GM21737 (cell line): ENCODE measurements around the gene SLC35F1.
A peak's percentile ranks its signal among the peaks of the same experiment; 100 is the strongest.

Experiments used
- ATAC-seq: cut with Tn5 transposase; IDR thresholded peaks from one replicate; pipeline ENCODE4 v1.9.1; 2021; ENCODE audit warnings: mild to moderate bottlenecking, moderate library complexity; ENCODE audit not compliant: unreplicated experiment

The SLC35F1 gene

DNA sequence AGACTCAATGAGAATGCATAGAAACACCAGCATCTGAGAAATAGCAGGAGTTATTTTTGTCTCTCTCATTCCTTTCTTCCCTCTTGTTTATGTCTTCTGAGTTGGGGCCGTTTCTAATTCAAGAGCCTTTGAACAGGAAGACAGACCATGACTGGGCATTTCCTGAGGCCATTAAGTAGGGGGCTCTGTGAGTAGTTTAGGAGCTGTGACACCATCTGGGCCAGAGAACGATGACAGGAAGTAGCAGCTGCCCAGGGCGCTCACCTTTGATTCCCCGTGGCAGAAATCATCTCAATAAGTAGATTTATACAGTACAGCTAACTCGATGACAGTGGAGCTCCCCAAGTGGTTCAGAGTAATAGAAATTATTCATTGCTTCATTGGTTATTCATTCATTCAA, 342.6 kb downstream of the SLC35F1 start:
- ATAC-seq = no peak

DNA sequence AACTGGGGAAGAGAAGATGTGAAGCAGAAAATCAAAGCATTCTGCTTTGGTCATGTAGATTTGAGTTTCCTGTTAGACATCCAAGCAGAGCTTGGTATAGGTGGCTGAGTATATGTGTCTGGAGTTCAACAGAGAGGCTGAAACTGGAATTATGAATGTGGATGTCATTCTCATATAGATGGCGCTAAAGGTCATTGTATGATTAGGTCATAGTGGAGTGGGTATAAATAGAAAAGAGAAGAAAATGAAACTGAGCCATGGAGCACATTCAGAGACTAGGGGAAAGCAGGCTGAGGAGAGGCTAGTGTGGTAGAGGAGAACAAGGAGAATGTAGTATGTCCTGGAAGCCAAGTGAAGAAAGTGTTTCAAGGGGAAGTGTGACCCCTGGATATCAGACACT, 345.4 kb downstream of the SLC35F1 start:
- no peak for ATAC-seq

DNA sequence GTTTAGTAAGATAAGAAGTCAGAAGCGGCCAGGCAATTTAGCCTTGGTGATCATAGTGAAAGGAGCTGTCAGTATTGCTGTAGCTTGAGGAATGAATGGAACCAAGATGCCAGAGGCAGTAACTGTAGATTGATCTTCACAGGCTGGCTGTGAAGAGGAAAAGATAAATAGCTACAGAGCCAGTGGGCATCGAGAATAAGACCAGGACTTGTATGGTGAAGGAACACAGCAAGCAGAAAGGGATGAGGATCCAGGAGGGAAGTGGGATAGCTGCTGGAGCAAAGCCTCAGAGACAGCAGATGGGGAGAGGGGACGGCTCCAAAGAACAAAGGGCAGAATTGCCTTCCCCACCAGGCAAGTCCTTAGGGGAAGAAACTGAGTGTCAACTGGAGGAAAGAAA, 346.7 kb downstream of the SLC35F1 start:
- ATAC-seq = no peak

DNA sequence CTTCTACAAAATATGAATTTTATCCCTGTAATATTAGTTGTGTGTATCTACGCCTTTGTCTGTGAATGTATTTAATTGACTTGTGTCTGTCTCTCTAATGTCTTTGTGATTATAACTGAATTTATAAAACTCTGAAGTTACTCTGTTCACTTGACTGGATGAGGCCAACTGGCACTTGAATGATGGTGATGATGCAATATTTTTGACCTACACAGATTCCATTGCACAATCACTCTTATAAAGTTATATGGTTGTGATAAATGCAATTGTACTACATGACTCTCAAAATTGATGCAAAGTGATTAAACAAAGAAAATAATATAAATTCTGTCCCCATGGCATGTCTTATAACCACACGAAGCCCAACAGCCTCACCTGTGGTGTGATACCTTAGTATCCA, 353.8 kb downstream of the SLC35F1 start:
- ATAC-seq = no peak

DNA sequence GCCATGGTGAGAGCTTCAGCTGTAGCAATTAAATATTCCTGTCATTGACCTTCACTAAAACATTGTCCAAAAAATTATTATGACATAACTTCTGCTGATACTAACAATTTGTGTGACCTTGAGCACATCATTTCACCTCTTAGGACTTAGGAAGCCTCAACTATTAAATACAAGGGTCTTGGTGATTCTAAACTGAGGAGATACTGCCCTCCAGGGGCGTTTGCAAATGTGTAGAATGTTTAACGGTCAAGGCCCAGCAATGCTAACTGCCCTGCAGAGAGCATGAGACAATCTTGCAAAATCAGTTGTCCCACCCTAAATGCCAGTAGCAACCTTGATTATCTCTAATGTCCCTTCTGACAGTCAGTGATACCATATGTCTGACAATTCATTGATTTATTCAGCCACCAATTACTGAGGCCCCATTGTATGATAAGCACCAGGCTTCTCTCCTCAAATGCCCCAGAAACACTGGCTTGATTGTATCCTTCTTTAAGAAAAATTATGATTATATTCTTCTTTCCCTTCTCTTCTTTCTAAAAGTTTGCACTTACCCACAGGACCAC, 356.9 kb downstream of the SLC35F1 start:
- no peak for ATAC-seq

DNA sequence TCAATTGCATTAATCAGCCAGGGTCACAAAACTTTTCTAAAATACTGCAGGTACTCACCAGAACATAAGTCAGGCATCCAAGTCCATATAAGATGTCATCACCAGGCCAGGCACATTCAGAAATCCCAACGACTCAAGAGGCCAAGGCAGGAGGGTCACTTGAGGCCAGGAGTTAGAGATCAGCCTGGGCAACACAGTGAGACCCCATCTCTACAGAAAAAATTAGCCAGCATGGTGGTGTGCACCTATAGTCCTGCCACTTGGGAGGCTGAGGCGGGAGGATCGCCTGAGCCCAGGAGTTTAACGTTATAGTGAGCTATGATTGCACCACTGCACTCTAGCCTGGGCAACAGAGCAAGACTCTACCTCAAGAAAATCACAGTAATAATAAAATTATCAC, 362.6 kb downstream of the SLC35F1 start:
- ATAC-seq = no peak

DNA sequence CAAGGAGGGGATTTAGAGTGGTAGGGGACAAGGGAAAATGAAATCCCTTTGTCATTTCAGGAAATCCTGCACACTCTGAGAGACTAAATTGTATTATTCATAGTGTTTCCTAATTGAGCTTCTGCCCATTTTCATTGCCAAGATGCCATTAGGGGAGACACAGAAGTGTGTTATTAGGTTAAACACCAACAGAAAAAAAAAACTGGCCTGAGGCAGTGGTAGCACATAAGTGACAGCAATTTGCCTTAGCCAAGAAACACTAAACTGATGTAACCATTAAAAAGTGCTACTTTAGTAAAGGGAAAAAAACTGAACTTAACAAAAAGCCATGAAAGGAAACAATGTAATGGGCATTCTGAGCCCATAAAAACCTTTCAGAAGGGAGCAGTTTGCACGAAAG, 370.6 kb downstream of the SLC35F1 start:
- ATAC-seq = no peak

DNA sequence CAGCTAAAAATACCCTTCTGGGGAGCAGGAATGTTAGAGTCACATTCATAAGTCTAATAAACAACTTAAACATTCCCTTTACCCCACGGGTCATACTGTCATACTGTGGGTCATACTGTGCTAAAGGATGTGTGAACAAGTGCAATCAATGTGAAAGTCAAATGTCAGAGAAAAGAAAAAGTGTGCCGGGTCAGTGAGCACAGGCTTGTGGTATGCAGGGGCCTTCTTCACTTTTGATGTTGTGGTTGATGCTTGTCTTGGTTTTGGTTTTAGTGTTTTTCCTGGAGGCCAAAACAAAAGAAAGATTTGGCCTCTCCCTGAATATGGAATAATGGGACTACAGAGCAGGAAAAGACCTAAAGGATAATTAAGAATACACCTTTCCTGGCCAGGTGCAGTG, 373.1 kb downstream of the SLC35F1 start:
- peak; percentile 98 for ATAC-seq

DNA sequence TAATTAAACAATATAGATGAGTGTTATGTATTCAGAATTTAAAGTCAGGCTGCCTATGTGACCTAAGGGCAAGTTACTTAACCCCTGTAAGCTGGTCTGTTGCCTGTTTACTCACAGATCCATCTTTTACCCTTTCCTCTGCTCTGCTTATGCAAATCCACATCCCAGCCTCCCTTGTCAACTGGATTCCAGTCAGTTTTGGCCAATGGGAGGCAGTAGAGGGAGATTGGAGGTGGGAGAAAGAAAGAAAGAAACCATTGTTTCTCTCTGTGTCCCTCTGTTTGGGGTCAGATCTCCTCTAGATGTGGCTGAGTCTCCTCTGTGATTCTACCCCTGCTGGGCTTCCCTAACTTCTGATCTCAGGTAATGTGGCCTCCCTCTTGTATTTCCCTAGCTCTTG, 374.2 kb downstream of the SLC35F1 start:
- no peak for ATAC-seq

DNA sequence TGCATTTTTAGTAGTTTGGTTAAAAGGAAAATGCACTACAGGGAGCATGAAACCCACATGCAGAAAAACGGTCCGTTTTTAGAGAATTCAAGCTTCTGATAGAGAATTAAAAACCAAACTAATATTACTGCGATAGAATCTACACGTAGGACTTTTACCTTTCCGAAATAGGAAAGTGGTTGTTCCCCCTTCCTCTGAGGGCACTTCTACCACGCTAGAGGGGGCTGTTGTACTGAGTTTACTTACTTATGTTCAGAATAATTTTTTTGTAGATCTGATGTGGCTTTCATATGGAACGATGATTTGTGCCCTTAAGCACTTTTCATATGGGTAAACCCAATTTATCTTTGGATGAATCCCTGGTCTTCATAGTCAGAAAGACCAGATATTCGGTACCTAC, 376.7 kb downstream of the SLC35F1 start:
- ATAC-seq = no peak

DNA sequence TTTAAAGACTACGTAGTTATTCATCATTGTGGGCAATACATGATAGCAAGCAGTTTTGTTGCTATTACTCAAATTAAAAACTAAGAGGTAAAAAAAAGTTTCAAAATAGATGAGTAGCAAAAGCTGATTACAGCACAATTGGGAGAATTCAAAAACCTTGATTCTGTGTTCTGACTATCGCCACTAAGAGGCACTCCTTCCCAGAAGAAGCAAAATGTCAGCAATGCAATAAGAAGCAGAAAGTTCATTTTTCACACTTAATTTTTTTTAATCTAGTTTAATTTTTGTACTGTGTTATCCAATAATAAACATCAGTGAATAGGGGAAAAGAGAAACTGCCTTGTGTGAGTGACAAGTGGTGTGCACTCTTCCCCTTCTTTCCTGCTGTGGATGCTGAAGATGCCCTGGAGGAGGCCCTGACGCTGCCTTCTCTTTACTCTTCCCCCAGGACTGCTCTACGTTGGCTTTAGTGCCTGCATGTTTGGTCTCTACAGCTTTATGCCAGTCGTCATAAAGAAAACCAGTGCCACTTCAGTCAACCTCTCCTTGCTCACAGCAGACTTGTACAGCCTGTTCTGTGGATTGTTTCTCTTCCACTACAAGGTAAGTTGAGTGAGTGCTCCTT, 377.8 kb downstream of the SLC35F1 start:
- ATAC-seq = no peak

DNA sequence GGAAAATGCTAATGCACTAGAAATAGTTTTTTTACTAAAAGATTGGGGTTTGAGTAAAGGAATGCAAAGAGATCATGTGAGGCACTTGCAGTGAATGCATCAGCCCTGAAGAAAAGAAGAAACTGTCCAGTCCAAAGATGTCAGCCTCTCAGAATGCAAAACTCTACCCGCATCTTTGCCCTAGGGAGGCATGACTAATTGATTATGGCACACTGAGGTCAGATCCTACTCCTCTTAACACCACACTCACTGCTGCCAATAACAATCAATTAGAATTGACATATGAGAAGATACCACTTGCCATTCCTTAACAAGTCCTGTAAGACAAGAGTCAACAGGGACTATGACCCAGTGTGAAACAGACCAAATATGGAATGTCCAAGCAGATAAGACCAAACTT, 378.7 kb downstream of the SLC35F1 start:
- no peak for ATAC-seq

DNA sequence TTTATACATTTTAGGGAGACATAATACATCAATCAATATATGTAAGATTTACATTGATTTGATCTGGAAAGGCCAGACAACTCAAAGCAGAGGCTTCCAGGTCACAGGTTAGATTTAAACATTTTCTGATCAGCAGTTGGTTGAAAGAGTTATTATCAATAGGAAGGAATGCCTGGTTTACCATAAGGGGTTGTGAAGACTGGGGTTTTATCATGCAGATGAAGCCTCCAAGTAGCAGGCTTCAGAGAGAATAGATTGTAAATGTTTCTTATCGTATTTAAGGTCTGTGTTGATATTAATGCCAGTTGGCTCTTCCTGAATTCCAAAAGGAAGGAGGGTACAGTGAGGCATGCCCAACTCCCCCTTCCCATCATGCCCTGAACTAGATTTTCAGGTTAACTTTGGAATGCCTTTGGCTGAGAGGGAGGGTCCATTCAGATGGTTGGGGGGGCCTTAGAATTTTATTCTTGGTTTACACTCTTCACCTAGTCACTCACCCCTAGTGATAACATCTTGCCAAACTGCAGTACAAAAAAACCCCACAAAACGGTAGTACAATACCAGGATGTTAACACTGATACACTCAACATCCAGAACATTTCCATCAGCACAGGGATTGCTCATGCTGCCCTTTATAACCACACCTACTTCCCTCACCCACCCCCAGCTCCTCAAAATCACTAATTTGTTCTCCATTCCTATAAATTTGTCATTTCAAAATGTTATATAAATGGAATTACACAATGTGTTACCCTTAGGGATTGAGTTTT, 381.5 kb downstream of the SLC35F1 start:
- ATAC-seq = no peak

DNA sequence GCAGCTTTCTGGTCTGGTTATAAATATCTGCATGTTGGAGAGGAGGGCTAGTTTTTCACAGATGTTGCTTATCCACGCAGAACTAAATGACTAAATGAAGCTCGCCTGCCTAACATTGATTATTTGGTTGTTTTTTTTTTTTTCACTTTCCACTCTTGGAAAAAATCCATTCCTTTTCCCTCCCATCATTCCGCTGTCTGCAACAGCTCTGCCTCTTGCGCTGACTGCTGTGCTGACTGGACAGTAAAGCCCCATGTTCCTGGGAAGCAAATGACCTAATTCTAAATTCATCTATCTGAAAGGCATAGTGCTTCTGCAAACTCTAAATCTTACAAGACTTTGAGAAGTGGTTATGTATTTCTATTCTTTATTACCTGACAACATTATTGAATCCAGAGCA, 385.5 kb downstream of the SLC35F1 start:
- no peak for ATAC-seq

DNA sequence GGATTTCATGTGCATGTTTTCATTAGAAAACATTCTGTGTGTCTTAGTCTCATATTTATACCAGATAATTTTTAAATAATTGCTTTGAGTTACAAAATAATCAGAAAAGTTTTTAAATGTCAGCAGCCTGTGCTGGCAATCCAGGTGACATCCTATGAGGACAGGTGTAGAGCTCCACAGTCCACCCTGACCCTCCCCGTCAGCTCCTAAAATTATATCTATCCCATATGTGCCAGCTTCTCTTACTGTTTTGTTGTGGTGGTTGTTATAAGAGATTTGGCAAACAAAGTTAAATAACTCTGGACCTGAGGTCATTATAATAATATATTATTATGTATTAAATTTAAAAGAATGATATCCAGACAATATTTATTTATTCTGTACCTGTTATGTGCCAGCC, 387.8 kb downstream of the SLC35F1 start:
- no peak for ATAC-seq

DNA sequence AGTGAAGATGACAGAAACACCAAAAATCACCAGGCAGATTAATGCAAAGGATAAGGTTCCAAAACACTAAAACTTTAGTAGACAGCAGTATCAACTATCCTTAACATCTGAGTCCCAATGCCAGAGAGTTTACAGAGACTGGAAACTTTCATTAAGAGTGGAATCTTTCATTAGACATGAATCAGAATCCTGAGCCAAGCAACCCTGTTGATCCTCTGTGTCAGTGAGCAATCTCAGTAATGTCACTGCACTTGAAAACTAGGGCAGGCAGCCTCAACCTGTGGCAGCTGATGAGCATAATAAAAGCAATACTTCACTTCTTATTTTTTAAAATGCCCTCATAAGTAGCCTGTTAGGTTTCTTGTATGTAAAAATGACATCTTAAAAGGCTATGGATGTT, 388.3 kb downstream of the SLC35F1 start:
- ATAC-seq = no peak

DNA sequence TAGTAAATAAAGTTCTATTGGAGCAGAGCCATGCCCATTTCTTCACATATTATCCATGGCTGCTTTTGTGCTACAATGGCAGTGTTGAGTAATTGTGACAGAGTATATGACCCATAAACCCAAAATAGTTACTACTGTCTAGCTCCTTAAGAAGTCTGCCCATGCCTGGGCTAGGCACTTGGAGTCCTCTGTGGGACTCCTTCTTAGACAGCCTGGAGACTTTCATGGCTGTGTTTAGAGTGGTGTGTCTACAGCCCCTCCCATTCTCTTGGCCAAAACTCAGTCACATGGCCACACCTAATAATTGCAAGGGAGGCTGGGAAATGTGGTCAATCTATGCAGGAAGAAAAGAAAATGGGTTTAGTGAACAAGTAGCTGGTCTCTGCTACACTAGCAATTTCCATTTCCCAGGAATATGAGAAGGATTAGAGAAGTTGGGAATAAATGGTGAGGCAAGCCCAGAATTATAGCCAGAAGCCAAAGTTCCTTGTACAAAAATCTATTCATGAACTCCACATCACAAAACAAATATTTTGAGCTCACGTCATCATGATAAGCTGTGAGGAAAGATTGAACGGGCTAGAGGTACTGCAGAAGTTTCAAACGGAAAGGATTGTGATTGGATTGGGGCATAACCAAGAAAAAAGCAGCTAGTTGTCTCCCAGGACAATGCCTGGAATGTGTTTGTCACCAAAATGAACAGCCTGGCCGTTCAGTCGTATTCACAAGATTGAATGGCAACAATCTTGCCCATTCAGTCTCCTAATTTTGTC, 389.3 kb downstream of the SLC35F1 start:
- no peak for ATAC-seq

DNA sequence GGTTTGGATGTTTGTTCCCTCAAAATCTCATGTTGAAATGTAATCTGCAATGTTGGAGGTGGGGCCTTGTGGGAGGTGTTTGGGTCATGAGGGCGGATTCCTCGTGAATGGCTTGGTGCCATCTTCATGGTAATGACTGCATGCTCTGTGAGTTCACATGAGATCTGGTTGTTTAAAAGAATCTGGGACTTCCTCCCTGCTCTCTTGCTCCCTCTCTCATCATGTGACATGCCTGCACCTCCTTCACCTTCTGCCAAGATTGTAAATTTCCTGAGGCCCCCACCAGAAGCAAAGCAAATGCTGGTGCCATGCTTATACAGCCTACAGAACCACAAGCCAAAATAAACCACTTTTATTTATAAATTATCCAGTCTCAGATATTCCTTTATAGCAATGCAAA, 390.8 kb downstream of the SLC35F1 start:
- ATAC-seq = no peak

DNA sequence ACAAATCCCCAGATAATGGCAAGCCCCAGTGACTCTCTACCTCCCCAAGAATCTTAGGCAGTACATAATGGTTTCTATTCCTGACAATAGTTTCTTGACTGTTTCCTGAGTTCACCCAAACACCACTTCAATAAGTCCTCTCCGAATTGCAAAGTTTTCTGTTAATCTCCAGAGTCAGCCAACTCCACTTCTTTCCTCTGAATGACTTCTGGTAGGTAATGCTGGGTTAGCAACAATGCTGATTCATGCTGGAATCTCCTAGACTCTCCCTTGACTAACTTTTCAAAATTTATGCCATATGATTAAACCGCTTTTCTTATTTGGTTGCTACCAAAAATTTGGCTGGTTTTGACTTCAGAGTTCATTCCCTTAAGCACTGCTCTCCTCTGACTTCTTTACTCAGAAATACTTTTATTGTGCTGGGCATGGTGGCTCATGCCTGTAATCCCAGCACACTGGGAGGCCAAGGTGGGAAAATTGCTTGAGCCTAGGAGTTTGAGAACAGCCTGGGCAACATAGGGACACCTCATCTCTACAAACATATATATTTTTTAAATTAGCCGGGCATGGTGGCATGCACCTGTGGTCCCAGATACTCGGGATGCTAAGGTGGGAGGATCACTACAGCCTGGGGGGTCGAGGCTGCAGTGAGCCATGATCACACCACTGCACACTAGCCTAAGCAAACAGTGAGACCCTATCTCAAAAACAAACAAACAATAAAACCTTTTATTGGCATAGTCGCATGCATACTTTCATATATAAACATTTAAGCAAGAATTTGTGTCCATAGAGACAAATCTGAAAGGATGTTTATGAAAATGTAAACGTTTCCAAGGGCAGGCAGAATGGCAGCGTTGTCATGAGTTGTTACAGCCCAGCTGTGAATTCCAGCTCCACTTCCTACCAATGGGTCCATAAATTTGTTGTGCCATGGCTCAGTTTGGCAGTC, 391.7 kb downstream of the SLC35F1 start:
- no peak for ATAC-seq

DNA sequence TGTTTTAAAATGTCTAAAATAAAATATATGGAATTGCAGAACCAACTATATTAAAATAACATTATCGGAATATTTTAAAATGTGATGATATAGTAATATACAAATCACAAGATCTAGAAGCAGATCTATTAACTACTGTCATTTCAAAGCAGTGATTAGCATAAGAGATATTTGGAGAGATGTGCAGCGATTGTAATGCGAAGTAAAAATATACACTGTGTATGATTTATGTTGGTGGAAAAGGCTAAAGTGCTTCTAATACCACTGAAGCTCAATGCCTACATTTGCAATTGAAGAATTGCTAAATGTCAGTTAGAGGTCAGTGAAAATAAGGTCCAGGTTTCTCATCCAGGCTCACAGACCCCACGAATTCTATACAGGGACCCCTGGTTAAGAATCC, 392.4 kb downstream of the SLC35F1 start:
- ATAC-seq = no peak

DNA sequence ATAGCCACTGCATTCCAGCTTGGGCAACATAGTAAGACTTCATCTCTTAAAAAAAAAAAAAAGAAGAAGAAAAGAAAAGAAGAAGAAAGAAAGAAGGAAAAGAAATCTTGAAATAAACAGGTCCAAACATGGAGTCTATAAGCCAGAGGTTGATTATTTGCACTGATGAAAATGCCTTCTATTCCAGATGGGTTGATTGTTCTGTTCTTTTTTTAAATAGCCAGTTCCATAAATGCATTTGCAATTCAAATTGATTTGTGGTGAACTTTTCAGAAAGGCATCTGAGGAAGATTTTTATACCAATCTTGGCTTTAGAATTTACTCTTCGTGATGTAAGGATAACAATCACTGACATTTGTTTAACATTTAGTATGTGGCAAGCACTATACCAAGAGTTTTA, 397.3 kb downstream of the SLC35F1 start:
- ATAC-seq = no peak
